HTR-8/SVneo (cell line): ENCODE results near the gene LIM2.
A peak's percentile ranks its signal among the peaks of the same experiment; 100 is the strongest.

ENCODE experiments used
- DNase-seq: peaks from one replicate; pipeline ENCODE4 v3.0.0; 2011; ENCODE audit warnings: low spot score, mixed read lengths; ENCODE audit not compliant: insufficient read length
- FAIRE-seq: peaks from 2 replicates; lab custom pipeline; 2011; peaks lifted over from hg19 to GRCh38; lab: Jason Lieb, UNC

Gene LIM2

DNA sequence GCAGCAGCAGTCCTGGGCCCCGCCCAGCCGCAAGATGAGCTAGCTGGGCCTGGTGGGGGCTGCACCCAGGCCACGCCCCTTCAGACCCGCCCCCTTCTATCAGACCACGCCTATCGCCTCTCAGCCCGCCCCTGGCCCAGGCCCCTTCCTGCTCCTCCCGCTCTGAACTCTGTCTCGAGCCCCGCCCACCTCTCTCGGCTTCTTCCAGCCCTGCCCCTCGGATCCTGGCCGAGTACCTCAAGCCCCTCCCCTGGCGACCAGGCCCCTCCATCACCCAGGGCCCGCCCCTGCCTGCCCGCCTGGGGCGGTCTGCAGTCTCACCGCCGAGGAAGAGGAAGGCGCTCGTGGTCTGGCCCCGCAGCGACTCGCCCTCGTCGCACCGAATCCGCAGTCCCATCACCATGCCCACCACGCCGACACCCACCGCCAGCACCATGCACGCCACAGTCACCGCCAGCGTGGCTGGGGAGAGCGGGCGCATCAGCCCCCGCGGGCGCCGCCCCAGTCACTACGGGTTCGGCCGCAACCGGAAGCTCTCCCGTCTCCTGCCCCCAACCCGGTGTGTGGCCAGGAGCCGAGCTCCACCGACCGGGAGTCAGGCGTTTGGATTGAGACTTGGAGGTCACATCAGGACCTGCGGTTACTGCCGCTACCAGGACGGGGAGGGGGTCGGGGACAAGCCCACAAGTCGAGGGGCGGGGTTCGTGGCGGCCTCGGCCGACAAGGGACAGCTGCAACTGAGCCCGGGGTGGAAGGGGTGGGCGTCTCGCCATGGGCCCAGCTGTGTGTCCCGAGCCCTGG lies 20.0 kb downstream of the LIM2 start:
- DNase-seq (peak; percentile 94), FAIRE-seq (peak; percentile 93)

DNA sequence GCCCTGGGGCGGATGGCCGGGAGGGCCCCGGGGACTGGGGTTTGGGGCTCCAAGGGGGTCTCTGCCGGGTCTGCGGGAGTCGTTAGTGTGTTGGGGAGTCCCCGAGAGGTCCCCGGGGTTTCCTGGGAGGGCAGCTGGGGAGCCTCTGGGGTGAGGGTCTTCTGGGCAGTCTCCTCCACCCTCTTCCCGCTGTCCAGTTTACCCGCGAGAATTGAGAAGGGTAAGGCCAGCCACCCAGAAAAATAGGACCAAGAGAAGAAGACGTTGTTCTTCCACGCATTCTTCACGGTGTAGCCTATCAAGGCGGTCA lies 20.6 kb downstream of the LIM2 start:
- no peak for DNase-seq
- no peak for FAIRE-seq

DNA sequence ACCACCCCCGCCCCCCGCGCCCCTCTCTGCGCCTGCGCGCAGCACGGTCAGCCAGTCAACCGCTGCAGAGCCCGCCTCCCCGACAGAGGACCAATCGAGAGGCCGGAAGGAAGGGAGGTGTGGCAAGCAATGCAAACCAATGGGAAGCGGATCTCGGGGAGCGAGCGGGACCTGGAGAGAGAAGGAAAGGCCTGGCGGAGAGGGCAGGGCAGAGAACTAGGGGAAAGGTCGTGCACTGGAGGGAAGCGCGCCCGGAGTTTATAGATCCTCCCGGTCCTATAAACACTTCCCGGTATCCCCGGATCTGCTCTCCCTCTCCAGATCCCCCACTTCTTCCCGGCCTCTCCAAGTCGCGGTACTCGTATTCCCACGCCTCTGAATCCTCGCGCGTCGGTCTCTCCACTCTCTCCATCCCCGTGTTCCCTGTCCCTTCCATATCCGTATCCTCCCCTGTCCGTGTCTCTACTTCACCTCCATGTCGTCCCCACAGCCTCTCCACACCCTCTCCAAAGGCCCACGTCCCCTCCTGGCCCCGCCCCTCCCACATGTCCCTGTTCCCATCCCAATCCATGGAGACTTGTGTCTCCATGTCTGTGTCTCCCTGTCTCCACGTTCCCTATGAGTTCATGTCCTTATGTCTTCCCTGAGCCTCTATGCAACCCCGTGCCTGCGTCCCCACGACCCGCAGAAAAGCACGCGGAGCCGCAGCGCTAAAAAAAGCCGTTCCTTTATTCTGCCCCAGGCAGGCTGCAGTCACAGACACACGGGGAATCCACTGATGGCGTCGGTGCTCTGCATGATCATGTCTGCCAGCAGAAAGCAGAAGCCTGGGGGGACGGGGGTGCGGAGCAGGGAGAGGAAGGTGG lies 21.2 kb downstream of the LIM2 start:
- peak; percentile 77 for FAIRE-seq
- DNase-seq = peak; percentile 98

DNA sequence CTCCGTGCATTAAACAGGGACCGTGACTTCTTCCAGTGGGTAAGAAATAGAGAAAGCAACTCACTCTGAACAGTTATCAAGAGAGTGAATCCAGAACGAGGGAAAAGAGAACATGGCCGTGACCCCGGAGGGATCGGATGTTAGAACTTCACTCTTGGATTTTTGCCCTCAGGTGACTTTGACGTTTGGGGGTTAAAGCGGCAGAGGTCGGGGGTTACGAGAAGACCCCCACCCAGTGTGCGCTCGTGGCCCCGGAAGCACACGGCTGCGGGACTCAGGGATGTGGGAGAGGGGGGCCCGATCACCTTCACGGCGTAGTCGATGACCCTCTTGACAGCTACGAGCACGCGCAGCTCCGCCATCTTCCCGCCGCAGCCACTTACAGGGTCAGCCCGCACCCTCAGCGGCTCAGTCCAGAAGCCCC lies 21.8 kb downstream of the LIM2 start, which contains the start of gene ETFB:
Gene ETFB, minus strand, starts transcription at position 424 of the 424 bp plus-strand sequence. Its CDS starts 62 bp downstream, at position 362.
- FAIRE-seq (no peak), DNase-seq (no peak)

DNA sequence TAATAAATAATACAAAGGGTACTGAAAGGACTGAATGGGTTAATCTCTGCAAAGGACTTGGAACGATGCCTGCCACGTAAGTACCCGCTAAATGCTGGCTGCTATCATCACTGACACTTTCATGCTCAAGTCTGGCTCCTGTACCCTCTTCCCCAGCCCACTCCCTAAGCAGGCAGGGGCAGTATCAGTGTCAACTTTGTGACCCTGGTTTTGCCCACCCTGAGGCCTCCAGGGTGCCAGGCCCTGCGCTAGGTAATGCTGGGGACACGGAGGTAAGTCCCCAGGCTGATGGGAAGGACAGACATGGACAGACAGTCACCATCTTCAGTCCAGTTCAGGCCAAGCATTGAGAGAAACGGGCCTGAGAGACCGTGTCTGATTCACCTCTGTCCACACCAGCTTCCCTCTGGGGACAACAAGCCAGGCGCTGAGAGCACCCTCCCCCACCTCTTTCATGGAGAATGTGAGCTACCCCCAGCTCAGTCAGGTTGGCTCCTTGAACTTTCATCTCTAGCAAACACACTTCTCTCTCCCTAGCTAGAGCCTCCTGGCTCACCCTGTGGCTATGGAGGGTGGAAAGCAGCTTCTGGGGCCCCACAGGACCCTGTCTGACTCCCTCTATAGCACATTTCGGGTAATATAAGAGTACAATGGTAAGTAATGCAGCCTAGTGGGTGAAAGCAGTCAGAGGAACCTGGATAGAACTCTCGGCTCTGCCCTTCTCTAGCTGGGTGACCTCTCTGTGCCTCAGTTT lies 22.4 kb downstream of the LIM2 start:
- no peak for FAIRE-seq
- DNase-seq = no peak

DNA sequence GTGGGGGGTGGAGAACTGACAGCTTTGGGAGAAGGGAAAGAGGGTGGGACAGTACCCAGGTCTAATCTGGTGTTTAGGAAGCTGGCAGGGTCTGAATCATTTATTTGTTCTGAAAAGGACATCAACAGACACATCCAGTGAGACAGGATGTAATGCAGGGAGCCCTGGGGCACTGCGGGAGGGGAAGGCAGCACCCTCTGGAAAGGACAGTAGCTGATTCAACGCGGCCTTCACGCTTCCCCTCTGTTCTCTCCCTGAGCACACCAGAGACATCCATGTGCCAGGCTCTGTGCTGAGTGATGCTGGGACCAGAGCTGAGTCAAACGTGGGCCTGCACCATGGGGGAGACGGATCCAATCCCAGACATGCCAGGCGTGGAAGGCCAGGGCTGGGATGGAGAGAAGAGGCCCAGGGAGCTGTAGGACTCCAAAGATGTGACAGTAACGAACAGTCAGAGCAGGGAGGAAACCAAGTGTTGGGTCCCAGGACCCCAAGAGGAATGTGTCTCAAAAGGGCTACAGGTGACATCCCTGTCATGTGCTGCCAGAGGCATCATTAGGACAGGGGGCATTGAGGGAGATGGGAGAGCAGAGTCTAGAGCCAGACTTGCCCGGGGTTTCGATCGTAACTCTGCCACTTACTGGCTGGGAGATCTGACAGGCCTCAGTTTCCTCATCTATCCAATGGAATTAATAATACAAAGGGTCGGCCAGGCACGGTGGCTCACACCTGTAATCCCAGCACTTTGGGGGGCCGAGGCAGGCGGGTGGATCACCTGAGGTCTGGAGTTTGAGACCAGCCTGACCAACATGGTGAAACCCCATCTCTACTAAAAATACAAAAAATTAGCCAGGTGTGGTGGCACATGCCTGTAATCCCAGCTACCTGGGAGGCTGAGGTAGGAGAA lies 23.3 kb downstream of the LIM2 start:
- no peak for FAIRE-seq
- no peak for DNase-seq

DNA sequence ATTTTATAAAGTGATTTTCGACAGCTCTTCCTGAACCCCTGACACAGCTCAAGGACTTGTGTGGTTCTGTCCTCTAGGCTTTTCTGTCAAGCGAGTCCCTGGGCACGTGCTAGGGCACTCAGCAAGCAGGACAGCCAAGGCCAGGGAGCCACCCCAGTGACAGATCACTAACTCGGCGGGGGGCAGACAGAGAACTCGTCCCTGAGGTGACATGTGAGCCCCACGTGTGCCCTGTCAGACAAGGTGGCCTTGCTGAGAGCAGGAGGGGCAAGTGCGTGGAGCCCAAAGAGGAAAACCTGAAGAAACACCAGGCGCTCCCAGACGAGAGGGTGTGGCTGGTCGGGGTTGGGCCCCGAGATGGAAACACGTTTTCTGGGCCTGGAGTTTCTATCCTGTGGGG lies 26.5 kb downstream of the LIM2 start:
- FAIRE-seq = no peak
- no peak for DNase-seq

DNA sequence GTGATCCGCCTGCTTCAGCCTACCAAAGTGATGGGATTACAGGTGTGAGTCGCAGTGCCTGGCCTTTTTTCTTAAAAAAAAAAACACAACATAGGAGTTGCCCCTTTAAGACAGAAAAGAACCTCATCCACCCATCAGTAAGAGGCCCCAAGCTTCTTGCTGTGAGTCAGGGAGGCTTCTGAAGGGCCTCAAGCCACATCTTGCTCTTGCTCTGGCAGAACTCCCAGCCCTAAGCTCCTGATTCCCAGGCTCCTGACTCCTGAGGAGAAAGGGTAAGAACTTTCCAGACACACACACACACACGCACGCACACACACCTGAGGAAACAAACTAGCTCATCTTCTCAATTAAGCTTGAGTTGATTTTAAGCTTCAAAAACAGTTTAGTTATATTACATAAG lies 28.5 kb downstream of the LIM2 start:
- FAIRE-seq = no peak
- DNase-seq = no peak

DNA sequence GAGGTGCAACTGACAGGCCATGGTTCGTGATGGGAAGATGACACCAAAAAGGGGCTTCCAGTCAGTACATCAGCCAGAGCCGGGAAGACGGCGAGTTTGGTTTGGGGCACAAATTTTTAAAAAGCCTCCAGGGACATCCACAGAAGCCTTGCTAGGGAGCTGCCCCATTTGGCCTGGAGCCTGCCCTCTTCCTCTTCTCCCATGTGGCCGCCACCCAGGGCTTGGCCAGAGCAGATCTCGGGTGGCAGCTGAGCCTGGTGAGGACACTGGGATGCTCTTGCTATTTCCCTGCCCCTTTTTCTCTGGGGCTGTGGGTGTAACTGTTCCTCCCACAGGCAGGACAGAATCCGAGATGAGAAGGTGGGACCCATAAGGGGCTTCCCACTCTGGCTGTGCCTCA lies 29.8 kb downstream of the LIM2 start:
- DNase-seq = no peak
- FAIRE-seq = no peak

DNA sequence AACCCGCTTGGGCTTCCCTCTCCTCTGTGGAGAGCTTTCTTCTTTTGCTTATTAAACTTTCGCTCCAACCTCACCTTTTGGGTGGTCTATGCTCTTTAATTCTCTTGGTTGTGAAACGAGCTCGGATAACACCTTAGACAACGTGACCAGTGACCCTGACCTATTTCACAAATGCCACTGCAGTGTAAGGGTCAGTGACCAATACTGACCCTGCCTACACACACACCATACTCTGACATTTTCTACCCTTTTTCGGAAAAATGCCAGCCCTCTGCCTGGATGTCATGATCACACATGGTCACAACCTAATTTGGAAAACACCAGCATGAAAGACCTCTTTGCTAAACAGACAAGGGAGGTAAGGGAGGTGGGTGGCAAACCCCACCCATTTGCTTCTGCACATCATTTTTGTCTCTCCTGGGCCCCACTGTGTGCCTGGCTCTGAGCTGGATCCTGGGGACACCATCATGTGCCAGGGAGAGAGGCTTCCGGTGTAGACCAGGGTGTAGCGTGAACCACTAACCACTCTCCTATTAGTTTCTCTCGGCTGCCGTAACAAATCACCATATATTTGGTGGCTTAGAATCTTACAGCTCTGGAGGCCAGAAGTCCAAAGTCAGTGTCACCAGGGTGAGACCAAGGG lies 31.5 kb downstream of the LIM2 start:
- no peak for FAIRE-seq

DNA sequence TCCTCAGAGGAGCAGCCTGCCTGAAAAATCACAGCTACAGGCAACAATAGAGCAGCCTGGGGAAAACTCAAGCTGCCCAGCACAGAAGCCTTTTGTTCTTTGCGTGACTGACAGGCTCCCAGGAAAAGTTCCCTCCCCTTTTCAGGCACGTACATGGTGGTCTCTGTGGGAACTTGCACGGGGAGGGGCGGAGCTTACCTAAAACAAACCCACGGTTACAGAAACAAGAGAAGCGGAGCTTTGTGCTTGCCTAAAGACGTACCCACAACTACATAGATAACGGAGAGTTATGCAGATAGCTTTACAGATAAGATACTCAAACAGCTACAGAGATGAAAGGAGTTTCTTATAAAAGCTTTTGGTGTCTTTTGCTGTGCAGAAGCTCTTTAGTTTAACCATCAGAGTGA lies 33.0 kb downstream of the LIM2 start:
- DNase-seq (no peak), FAIRE-seq (no peak)

More for the DNA sequence above, 31.5 kb downstream of the LIM2 start:
- DNase-seq = no peak

DNA sequence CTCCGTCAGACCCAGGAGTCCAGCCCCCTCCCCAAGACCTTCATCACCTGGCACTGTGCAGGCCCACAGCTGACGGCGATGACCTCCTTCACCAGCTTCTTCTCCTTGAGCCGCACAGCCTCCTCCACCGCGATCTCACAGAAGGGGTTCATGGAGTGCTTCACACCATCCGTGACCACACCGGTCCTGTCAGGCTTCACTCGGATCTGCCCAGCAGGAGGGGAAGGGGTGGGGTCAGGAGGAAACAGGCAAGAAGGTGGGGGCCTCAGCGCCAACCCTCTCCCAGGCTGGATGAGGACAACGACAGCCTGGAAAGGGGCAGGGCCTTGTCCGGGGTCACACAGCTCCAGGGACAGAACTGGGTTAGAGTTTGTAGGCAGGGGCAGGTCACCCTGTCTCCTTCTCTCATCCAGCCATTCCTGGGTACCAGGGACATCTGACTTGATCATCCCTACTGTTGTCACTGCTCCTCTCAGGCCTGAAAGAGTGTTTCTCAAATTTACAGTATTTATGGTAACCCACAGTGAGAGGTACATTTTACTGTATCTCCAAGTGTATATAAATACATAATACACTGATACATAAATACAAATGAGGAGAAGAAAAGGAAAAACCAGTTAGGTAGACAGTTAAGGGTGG lies 33.6 kb downstream of the LIM2 start:
- DNase-seq = no peak
- FAIRE-seq = no peak

DNA sequence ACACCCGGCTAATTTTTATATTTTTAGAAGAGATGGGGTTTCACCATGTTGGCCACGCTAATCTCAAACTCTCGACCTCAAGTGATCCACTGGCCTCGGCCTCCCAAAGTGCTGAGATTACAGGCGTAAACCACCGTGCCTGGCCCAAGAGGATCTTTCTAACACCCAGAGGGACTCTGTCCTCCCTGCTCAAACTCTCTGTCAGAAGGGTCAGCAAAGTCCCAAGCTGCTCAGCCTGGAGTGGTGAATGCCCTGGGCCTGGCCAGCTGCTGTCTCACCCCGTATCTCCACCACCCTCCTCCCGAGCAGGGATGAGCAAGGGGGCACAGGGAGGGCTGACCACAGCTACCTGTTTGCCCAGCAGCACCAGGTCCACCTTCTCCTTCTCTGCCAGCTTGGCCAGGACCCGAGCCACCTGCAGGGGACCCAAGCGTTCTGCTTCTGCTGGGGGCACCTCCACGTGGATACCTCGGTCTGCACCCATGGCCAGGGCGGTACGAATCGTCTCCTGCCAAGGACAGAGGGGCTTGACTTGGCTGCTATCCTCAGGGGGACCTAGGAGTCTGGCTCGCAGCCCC lies 34.9 kb downstream of the LIM2 start:
- DNase-seq = no peak
- no peak for FAIRE-seq

DNA sequence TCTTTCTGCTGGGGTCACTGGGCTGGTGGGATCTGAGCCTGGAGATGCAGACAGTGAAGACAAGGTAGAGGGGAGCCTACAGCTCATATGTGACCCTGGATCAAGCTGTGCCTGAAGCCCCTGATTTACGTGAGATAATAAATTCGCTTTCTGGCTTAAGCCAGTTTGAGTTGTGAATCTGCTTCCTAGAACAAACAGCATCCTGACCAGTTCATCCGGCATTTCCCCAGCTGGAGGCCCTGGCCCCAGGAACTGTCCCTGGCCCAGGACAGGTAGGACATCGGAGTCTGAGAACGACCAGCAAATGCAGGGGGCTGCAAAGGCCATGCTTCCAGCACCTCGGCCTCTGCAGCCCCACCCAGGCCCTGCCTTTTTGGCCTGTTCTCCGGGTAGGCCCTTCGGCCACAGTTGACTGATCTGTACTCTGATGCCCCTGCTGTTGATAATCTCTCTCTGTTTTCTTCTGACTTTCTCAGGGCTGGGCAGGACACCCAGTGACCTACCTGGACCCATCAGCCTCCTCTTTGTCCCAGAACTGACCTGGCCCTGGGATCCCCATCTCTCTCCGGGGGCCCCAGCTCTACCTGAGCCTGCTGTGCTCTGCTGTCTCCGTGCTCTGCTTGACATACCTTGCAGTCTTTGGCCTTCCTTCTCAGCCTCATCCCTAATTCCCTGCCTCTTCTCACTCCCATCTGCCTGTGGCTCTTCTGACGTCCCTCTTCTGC lies 36.3 kb downstream of the LIM2 start:
- DNase-seq (no peak), FAIRE-seq (no peak)

DNA sequence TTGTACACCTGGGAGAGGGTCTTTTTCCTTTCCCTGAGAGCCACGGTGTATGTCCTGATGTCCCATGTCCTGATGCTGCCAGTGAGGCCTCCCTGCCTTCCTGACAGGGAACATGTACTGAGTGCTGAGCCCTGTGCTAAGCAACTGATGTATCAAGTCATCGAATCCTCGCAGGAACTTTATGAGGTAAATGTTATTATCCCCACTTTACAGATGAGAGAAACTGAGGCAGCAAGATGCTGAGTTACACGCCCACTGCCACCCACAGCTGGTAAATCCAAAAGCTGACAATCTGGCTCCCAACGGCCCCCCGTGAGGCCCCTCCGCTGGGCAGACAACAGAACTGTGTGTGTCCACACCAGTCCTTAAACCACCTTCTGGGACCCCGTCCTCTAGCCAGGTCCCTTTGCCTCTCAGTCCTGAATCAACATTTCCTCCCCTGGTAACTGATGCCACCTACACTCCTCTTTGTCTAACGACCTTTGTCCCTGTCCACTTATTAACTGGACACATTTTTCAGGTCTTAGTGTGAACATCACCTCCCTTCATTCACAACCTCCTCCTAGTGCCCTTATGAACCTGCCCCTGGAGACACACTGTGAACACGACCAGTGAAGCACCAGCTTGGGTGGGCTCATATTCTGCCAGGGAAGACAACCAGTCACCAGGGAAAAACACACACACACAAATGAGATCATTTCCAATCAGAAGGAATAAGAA lies 40.4 kb downstream of the LIM2 start:
- no peak for FAIRE-seq
- no peak for DNase-seq

DNA sequence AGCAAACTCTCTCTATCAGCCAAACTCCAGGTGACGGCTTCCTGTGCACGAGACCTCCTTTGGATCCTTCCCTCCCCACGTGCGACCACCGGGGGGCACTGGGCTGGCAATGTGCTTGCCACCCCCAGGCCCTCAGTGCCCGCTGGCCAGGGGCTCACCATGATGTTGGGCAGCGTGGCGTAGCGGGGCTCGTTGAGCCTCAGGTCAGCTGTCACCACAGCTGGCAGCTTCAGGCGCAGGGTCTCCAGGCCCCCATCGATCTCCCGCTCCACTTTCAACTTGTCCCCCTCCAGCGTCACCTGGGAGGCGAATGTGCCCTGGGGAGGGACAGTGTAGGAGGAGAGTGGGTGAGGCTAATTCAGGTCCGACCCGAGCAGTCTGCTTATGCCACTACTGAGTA lies 41.0 kb downstream of the LIM2 start:
- FAIRE-seq = no peak
- no peak for DNase-seq

DNA sequence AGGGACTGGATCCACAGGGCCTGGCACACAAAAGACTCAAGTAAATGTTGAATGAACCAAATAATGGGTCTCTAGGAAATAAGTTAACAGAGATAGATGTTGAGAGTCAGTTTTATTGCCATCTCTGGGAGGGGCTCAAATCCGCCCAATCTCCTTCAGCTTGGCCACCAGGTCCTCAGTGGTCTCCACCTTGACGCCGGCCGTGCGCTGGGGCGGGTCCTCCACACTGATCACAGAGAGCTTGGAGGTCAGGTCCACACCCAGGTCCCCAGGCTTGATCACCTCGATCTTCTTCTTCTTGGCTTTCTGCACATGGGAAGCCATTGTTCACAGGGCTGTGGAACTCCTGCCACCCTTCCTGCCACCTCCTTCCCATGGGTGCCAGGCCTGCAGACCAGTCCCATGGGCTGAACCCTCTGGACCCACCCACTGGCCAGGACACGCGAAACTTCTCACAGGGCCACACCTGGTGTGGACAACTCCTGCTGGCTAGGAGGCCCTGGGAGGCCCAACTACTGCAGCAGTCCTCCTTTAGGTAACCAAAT lies 42.6 kb downstream of the LIM2 start:
- no peak for FAIRE-seq
- no peak for DNase-seq
